Nephron progenitor cell (in vitro differentiated cells): ENCODE data around the gene MOXD1.

Experiments
- DNase-seq: peaks from one replicate; pipeline ENCODE4 v3.0.0; 2021
- H3K27ac Mint-ChIP-seq: 2 replicates; pipeline ENCODE4 v1.8.0; 2021; ENCODE audit warnings: mild to moderate bottlenecking, moderate library complexity, mixed read lengths
- H3K27me3 Mint-ChIP-seq: 2 replicates; pipeline ENCODE4 v1.8.0; 2021; ENCODE audit warnings: mild to moderate bottlenecking, low read depth, mixed read lengths; ENCODE audit not compliant: poor library complexity
- H3K36me3 Mint-ChIP-seq: 2 replicates; pipeline ENCODE4 v1.8.0; 2021; ENCODE audit warnings: low read depth, mixed read lengths
- H3K4me1 Mint-ChIP-seq: 2 replicates; pipeline ENCODE4 v1.8.0; 2021; ENCODE audit warnings: mixed read lengths
- H3K4me3 Mint-ChIP-seq: 2 replicates; pipeline ENCODE4 v1.8.0; 2021; ENCODE audit warnings: mild to moderate bottlenecking, moderate library complexity, mixed read lengths
- H3K9me3 Mint-ChIP-seq: 2 replicates; pipeline ENCODE4 v1.8.0; 2021; ENCODE audit warnings: mild to moderate bottlenecking, moderate library complexity, mixed read lengths
- CTCF ChIP-seq: fragments of 200-600 bp; sonication (generic); IDR thresholded peaks from 2 replicates; pipeline ENCODE4 v1.5.0; 2021; ENCODE audit warnings: antibody characterized with exemption

Gene MOXD1

GRCh38 chr6:132390017-132390416, 11.3 kb downstream of the MOXD1 start:
- H3K27ac Mint-ChIP-seq: no peak overlapping the region
- H3K4me1 Mint-ChIP-seq: peaks cover 12% of the 10 kb centered on the region
- DNase-seq: no peak
- H3K4me3 Mint-ChIP-seq: no peak overlapping the region
- peaks cover 31% of the 10 kb centered on the region for H3K9me3 Mint-ChIP-seq
- peaks cover 20% of the 10 kb centered on the region for H3K36me3 Mint-ChIP-seq
- H3K27me3 Mint-ChIP-seq: peaks cover under 1% of the 10 kb centered on the region
- no peak for TF ChIP-seq CTCF

- no peak overlapping the region for H3K27ac Mint-ChIP-seq
- peaks cover 12% of the 10 kb centered on the region for H3K36me3 Mint-ChIP-seq
- DNase-seq: no peak
- H3K4me3 Mint-ChIP-seq: no peak overlapping the region
- H3K9me3 Mint-ChIP-seq: peaks cover 20% of the 10 kb centered on the region
- H3K4me1 Mint-ChIP-seq: peaks cover 12% of the 10 kb centered on the region
- TF ChIP-seq CTCF: no peak
- peaks cover 3% of the 10 kb centered on the region for H3K27me3 Mint-ChIP-seq
Observed at GRCh38 chr6:132388291-132388690, 13.0 kb downstream of the MOXD1 start.

- no peak for TF ChIP-seq CTCF
- H3K9me3 Mint-ChIP-seq: peaks cover 35% of the 10 kb centered on the region
- peaks cover 6% of the 10 kb centered on the region for H3K4me1 Mint-ChIP-seq
- no peak for DNase-seq
- H3K27ac Mint-ChIP-seq: no peak overlapping the region
- no peak overlapping the region for H3K4me3 Mint-ChIP-seq
- H3K27me3 Mint-ChIP-seq: peaks cover 3% of the 10 kb centered on the region
- H3K36me3 Mint-ChIP-seq: peaks cover 26% of the 10 kb centered on the region
Observed at GRCh38 chr6:132382630-132383175, 18.6 kb downstream of the MOXD1 start.

GRCh38 chr6:132381381-132381780, 19.9 kb downstream of the MOXD1 start:
- Mint-ChIP-seq H3K9me3 (peaks cover 30% of the 10 kb centered on the region), H3K4me3 (no peak overlapping the region), H3K27me3 (peaks cover 3% of the 10 kb centered on the region), H3K27ac (no peak overlapping the region), H3K4me1 (peaks cover 6% of the 10 kb centered on the region), H3K36me3 (peaks cover 26% of the 10 kb centered on the region)
- no peak for DNase-seq
- no peak for TF ChIP-seq CTCF

- no peak for TF ChIP-seq CTCF
- Mint-ChIP-seq H3K4me1 (peaks cover 6% of the 10 kb centered on the region), H3K27me3 (peaks cover 3% of the 10 kb centered on the region), H3K9me3 (peaks cover 30% of the 10 kb centered on the region), H3K36me3 (peaks cover 26% of the 10 kb centered on the region), H3K4me3 (no peak overlapping the region), H3K27ac (no peak overlapping the region)
- no peak for DNase-seq
Observed at GRCh38 chr6:132380358-132381029, 20.8 kb downstream of the MOXD1 start.

GRCh38 chr6:132369526-132369925, 31.7 kb downstream of the MOXD1 start:
- Mint-ChIP-seq H3K4me3 (no peak overlapping the region), H3K36me3 (no peaks in the 10 kb centered on the region), H3K4me1 (peaks cover 19% of the 10 kb centered on the region), H3K27ac (no peak overlapping the region), H3K27me3 (peaks cover 17% of the 10 kb centered on the region), H3K9me3 (no peaks in the 10 kb centered on the region)
- no peak for DNase-seq
- no peak for TF ChIP-seq CTCF
